ENCODE results near the gene CACNA2D1.
"Not testable (repeated sequence)": the region's sequence is repeated elsewhere in the genome, so short reads cannot be mapped to it uniquely, and the experiment has no call there.

The CACNA2D1 gene

DNA sequence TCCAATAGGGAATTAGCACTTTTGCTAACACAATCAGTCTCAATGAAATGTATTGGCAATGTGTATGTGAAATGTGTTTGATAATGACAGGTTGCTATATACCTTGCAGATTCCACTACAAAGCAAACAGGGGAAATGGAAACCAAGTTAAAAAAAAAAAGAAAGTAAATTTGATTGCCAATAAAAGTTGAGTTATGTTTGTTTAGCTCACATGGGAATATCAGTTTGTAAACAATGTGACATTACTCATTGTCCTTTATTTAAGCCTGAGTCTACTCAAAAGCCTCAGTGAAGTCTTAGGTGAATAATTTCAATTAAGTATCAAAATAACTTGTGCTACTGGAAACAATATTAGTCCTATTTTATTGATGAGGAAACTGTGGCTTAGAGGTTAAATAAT lies 285.2 kb downstream of the CACNA2D1 start:
- no peak for DNase-seq

DNA sequence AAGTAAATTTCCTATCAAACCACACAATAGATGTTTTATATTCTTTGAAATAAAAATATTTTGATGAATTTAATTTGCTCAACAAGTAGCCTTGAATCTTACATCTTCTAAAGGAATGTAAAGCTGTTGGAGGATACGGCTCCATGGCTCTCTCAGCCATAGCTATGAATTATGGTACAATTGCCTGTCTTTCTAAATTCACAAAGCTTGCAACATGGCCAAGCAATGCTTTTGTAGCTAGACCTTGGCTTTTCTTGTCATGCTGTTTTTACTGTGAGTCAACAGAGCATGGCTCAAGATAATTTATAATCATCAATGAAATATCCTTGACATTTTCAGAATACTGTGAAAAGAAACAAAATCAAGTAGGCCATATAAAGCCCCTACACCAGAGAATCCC lies 286.7 kb downstream of the CACNA2D1 start:
- DNase-seq: no peak

DNA sequence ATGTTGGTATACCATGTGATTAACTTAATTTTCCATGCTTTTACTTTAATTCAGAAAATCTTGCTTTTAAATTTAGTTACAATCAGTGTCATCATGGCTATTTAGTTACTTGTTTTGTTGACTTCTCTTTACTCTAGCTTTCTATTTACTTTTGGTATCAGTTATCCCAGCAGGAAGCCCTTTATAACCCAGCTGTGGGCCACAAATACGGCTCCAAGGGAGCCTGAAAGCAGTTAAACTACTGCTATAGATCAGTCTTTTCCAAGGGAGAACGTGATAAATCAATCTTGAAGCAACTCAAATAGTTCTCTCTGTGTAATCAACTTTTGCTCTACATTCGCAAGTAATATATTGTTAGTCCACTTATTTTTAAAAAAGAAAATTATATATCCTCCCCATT lies 287.4 kb downstream of the CACNA2D1 start:
- DNase-seq: no peak

DNA sequence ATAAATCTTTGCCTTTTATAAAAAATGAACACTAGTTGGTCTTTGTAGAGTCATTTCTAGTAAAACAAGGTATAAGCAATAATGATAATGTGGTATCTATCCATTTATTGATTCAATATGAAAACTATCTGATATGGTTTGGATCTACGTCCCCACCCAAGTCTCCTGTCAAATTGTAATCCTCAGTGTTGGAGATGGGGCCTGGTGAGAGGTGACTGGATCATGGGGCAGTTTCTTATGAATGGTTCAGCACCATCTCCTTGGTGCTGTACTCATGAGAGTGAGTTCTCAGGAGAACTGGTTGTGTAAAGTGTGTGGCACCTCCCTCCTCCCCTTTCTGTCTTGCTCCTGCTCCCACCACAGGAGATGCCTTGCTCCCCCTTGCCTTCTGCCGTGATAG lies 288.8 kb downstream of the CACNA2D1 start:
- no peak for DNase-seq

DNA sequence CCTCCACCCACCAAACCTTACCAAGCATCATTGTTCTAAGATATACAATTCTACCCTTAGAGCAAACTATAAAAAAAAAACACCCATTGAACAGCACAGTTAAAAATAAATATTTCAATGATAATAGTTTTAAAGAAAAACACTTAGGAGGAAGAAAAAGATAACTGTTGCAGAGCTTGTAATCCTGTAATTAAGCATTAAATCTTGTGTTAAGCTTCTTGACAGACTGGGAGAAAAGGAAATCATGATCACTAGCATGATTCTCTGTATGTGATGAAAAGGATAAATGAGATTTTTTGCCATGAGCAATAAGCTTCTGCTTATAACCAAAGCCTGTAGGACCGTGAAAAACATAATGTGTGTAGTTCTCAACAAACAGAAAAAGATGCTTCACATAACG lies 289.8 kb downstream of the CACNA2D1 start:
- no peak for DNase-seq

DNA sequence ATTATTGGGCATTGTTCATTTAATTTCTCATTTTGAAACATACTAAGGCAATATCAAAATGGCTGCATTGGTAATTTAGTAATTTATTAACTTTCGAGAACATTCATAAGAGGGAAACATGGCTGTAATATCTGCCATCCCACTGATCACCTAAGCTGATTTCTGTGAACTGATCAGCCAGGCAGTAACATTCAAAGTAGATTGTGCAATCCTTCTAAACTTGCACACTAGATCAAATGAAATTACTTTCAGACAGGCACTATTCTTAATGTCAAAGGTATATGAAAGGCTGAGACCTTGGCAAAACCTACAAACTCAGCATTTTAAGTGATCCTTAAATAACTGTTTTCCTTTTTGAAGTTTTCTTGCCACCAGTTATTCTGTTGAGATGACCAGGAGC lies 290.7 kb downstream of the CACNA2D1 start:
- DNase-seq: no peak

DNA sequence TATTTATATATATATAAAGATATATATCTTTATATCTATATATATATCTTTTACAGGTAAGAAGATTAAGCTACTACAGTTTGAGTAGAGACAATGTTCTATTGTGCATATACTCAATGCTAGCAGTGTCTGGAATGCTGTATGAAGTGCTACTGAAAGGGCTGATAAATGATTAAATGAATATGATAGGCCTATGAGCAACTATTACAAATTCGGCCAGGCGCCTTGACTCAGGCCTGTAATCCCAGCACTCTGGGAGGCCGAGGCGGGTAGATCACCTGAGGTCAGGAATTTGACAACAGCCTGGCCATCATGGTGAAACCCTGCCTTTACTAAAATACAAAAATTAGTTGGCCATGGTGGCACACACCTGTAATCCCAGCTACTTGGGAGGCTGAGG lies 297.1 kb downstream of the CACNA2D1 start:
- no peak for DNase-seq

DNA sequence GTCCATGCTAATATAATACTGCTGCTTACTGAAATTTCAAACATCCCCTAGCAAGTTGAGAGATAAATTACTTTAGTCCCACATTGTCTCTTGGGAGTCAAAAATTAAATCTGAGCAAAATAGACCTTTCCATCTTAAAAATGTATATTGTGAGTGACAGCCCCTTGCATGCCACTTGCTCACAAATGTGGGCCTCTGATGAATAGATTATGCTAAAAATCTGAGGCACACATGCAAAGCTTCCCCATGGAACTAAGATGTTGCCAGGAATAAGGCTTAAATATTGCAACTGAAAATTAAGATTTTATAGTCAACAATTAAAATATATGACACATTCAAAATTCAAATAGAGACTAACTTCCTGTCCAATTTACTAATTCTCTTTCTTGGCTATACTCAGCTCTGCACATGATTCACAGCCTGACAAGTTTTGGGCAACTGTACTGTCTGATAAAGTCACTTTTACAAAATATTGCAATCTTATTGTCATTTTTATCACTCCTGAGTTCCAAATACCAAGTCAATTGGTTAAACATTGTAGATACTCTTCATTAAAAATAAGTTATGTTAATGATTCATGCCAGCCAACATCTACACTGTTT lies 301.2 kb downstream of the CACNA2D1 start:
- no peak for DNase-seq

DNA sequence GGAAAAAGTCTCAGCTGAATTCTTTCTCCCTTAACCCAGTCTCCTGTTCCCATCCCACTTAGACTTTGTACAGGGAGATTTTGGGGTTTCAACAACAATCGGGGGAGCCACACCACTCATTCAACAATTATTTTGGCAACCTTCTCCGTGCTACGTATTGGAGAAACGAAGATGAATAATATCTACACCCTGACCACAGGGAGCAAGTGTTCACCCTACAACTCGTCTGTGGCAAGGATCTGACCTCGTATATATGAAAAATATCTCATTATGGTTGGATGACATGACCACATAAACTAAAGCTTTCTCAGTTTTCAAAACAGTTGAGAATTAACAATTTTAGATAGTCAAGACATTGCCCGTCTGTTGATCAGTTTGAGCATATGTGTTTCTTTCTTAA lies 302.1 kb downstream of the CACNA2D1 start:
- DNase-seq: no peak

DNA sequence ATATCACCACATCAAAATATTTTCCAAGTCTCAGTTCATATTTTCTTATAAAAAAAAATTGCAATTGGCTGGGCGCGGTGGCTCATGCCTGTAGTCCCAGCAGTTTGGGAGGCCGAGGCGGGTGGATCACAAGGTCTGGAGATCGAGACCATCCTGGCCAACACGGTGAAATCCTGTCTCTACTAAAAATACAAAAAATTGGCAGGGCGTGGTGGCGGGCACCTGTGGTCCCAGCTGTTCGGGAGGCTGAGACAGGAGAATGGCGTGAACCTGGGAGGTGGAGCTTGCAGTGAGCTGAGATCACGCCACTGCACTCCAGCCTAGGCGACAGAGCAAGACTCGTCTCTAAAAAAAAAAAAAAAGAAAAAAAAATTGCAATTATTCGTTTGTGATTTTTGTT lies 303.0 kb downstream of the CACNA2D1 start:
- DNase-seq: not testable (repeated sequence)

DNA sequence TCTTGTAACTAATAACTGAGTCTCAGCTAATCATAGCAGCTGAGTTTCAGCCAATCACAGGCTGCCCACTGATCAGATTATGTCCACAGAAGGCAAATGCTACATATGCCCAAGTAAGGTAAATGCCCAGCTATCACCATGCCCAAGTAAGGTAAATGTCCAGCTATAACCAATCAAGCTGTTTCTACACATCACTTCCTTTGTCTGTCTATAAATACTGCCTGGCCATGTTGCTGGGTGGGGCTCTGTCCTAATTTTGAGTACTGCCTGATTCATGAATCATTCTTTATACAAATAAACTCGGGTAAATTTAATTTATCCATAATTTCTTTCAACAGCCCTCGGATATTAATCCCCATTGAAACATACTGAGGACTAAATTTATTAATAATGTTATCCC lies 312.4 kb downstream of the CACNA2D1 start:
- no peak for DNase-seq

DNA sequence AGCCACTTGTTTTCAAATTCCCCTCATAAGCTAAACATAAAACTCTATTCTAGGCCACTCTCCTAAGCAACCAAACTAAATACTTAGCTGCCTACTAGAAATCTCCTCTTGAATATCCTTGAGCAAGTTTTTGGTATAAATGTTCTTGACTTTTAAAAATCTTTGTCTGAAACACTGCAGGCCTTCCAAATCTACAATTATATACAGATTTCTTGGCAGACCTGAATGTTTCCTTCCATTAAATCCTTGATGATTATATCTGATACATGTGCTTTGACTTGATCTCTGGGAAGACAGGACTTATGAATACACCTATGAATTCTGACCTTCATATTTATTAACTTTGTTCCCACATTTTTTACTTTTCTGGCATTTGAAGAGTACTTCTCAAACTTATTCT lies 314.5 kb downstream of the CACNA2D1 start:
- DNase-seq: no peak

DNA sequence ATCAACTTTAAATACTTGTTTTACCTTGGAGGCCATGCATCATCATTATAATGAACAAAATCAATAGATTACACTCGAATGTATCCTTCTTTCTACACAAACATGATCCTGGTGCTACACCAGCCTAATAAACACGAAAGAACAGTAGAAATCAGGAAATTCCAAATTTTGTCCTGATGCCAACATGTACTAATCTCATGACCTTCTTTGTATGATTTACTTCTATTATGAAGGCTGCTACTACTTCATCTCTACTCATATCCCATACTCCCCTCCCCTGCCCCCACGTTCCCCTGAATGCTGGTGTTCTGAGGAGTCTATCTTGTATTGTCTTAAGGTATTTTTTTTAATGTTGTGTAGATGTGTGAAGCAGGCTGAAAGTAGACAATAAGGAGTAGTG lies 315.0 kb downstream of the CACNA2D1 start:
- no peak for DNase-seq

DNA sequence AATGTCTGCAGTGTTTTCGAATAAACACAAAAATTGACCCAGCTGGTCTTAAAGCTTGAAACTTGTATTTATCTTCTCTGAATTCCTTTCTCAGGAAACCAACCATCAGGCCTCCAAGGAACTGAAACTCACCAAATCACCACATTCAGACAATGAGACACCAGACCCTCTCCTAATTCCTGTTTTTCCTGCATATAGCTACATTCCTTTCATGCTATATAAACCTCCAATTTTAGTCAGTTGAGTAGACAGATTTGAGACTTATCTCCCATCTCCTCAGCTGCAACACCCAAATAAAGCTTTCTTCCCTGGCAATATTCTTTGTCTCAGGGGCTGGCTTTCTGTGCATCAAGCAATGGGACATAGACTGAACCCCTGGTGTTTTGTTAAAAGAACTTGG lies 317.0 kb downstream of the CACNA2D1 start:
- no peak for DNase-seq

DNA sequence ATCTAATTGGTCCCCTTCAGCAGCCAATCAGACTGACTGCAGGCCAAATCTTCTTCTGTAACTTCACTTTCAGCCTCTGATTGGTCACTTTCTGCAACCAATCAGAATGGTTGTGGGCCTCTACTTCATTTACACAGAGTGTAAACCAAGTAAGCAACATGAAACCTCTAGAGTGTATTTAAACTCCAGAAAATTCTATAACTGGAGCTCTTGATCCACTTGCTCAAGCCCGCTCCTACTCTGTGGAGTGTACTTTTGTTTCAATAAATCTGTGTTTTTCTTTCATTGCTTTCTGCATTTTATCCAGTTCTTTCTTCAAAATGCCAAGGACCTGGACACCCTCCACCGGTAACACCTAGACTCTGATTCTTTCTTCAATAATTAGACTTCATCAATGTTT lies 319.1 kb downstream of the CACNA2D1 start:
- DNase-seq: no peak

DNA sequence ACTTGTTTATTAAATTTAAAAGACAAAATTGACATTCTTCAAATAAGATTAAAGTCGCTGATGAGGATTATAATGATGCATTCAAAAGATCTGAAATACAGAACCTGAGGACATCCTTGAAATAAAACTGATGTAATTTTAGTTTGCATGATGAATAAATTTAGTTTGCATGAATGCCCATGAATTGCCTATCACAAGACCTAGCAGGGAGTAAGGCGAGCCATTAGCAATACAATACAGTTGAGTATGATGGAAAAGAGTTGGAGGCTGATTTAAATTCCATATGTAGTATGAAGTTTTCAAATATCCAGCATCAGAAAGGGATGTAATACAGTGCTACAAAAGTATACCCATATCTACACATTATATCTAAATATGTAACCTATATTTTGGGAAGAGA lies 321.3 kb downstream of the CACNA2D1 start:
- DNase-seq: no peak

DNA sequence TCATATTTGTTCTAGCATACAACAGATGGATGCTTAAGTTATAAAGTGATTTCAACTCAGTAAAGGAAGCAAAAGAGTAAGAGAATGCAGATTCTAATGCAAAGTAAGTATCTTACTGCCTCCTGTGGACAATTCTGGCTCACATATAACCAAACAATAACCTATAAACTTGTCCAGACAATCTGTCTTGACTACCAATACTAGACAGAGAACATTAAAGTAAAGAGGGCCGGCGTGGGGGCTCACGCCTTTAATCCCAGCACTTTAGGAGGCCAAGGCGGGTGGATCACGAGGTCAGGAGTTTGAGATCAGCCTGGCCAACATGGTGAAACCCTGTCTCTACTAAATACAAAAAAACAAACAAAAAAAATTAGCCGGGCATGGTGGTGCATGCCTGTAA lies 329.3 kb downstream of the CACNA2D1 start:
- no peak for DNase-seq

DNA sequence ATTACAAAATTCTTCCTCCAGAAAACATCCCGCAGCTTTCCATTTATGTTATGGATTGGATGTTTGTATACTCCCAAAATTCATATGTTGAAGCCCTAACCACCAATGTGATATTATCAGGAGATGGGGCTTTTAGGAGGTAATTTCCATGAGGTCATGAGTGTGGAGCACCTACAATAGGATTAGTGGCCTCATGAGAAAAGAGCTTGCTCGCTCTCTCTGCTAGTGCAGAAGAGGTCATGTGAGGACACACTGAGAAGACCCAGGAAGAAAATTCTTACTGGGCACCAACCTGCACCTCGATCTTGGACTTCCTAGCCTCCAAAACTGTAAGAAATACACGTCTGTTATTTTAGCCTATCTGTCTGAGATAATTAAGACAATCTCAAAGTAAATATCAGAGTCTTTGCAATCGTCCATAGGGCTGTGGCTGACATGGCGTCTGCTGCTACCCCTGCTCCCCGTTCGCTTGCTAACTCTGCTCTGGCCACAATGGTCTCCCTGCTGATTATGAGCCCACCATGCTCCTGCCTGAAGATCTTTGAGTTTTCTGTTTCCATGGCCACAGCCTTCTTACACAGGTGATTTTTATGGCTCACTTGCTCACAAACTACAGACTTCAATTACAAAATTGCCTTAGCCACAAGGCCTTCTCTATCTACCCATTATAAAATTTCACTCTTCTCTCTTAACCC lies 333.3 kb downstream of the CACNA2D1 start:
- no peak for DNase-seq

DNA sequence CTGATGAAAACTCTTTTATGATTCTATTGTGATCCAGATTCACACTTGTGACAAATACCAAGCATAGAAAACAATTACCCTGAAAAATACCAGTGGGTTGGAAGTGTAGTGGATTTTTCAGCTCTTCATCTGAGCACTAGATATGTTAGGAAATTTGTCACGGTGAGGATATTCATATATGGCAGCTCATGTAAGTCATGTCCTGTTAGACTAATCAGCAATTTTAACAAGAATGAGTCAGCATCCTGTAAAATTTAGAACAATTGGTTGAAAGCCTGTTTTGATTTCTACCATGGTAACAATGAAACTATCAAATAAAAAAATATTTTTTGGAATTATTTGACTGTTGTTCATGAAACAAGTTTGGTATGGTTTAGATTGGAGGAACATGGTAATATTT lies 334.3 kb downstream of the CACNA2D1 start:
- DNase-seq: no peak

DNA sequence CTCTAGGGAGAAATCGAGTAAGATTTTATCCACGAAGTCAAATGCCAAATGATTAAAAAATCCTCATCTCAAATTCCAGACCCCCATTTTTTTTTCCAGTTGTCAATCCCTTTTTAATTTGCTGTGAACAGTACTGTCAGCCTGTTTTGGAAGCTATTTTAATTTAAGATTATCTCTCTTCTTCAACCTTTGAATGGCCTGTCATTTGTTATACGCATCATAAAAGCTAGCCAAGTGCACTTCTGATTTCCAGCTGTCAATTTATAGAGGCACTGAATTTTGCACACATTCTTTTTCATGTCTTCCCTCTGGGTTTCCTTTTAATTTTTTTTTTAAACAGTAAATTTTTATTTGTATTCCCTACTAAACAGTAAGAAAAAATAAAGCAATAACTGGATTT lies 337.4 kb downstream of the CACNA2D1 start:
- DNase-seq: no peak

DNA sequence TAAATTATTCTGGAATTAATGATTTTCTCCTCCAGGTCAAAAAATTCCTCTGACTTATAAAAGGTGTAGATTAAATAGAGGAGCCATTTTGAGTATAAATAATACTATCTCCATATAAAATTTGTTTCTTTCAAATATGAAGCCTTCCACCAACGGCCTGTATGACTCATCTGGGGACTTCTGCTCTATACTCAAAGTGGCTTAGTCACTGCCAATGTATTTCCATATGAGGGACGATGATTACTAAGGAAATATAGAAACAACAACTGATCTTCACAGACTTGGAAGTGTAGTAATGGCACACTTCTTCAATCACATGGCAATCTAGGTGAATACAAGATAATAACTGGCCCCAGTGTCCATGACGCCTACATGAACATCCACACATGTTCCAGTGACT lies 338.1 kb downstream of the CACNA2D1 start:
- no peak for DNase-seq

DNA sequence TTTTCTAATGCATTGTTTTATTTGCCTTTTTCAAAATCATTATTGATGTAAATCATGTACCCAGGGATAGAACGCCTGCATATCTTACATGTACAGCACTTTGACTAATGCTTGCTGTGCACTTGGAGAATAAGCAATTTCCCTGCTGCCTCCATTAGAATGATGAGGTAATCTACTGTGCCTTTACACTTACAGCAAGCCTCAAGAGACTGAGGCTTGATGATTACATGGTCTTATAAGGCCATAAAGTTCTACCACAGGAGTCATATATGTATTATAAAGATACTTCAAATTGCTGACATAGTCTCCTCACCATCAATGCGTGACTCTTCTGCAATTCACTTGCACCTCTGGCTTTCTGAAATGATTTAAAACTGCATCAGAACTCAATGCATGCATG lies 345.2 kb downstream of the CACNA2D1 start:
- DNase-seq: no peak

DNA sequence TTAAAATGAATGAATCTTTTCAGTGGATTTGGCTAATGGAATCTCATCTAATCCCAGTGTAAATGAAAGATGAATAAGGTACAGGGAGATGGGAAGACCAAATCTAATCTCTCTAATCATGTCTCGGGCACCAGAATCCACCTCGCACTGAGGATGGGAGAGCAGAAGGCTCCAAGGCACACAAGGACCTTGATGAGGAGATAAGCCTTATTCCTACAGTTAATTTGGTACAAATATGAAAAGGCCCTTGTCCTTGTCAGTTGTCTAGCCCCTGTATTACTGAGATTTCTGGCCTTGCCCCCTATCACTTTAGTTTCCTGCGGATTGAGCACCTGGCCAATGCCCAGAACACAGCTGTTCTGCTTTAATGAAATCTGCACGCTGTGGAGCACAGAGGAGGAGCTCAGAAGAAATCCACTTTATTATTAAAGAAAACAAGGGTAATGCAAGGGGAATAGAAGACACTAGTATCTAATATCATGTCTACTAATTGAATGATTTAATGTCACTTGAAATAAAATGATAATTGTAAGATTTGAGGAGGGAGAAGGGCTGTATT lies 352.4 kb downstream of the CACNA2D1 start:
- no peak for DNase-seq

DNA sequence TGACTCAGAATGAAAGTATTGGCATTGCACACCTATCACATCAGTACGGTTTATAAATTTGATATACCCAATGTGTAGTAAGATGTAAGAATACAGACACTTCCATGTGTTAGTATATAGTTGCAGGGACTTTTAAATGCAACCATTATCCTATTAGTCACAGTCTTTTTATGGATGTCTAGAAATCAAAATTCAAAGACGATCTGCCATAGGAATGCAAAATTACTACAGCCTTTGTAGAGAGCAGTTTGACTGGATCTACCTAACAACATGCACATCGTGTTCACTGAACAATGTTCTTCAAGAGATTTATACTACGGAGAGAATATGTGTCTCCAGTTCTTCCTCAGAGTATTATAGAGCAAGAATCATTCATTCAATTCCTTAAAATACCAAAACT lies 356.5 kb downstream of the CACNA2D1 start:
- DNase-seq: no peak

DNA sequence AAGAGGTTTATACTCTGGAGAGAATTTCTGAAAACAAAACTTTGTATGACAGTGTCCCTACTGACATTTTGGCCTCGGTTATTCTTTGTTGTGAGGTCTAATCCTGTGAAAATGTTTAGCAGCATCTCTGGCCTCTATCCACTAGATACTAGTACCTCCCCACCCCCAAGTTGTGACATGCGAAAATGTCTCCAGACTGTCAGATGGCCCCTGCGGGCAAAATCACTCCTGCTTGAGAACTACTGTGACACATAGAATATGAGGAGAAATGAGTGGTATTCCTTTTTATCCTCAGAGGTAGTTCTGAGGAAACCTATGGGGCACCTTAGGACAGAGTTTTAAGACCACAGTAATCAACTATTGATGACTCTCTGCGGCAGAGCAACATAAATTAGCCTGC lies 358.5 kb downstream of the CACNA2D1 start:
- no peak for DNase-seq
